Vagina (tissue), 2 donors: Measurements from ENCODE around the gene RNF144A. TPM values are rescaled to one million over a fixed set of nuclear protein-coding genes. Genes with fewer than 3 reads are reported as not detected.

Experiments
- DNase-seq, 2 donors: peaks; one replicate each; pipeline ENCODE4 v3.0.0-alpha.2; 2017; ENCODE audit errors: extremely low spot score in 2 of 2
- H3K27ac ChIP-seq: fragments of 200-600 bp; sonication (generic); one replicate; pipeline ENCODE4 v1.5.1; 2019
- H3K27me3 ChIP-seq: fragments of 200-600 bp; sonication (generic); one replicate; pipeline ENCODE4 v1.5.1; 2019
- H3K36me3 ChIP-seq, 2 donors: fragments of 200-600 bp; sonication (generic); one replicate each; pipeline ENCODE4 v1.5.1; 2017 to 2019
- H3K4me1 ChIP-seq: fragments of 200-600 bp; sonication (generic); one replicate; pipeline ENCODE4 v1.5.1; 2019
- H3K4me3 ChIP-seq, 2 donors: fragments of 200-600 bp; sonication (generic); 1 replicate in 1 of 2; 2 replicates in 1 of 2; pipeline ENCODE4 v1.5.1; 2016 to 2019
- H3K9me3 ChIP-seq: fragments of 200-600 bp; sonication (generic); one replicate; pipeline ENCODE4 v1.5.1; 2019
- CTCF ChIP-seq, 3 experiments: fragments of 450-650 bp in 2 of 3; fragments of 200-600 bp in 1 of 3; sonication (generic) in 1 of 3; IDR thresholded peaks; one replicate each; pipeline ENCODE4 v1.5.1; 2017 to 2019; ENCODE audit warnings: antibody characterized with exemption in 3 of 3, mild to moderate bottlenecking in 2 of 3, moderate library complexity in 2 of 3
- POLR2A ChIP-seq, 2 donors: fragments of 450-650 bp; IDR thresholded peaks; one replicate each; pipeline ENCODE4 v1.6.1; 2017; ENCODE audit warnings: antibody characterized with exemption in 2 of 2, mild to moderate bottlenecking in 2 of 2, moderate library complexity in 2 of 2
- POLR2AphosphoS5 ChIP-seq, 2 donors: sonication (generic); formaldehyde crosslinking; IDR thresholded peaks; one replicate each; pipeline ENCODE4 v1.9.0; 2017; ENCODE audit warnings: antibody characterized with exemption in 2 of 2, mild to moderate bottlenecking in 2 of 2, low read depth in 1 of 2; ENCODE audit not compliant: insufficient read depth in 1 of 2
- intact Hi-C: fragments of 100-400 bp; cut with DNase I; formaldehyde crosslinking; loops from one replicate; pipeline ENCODE4 v1.15.1; 2023
- total RNA-seq: library from RNA; depleted of rRNA; stranded (reverse); fragments of >200 nt; gene quantifications from one replicate; pipeline ENCODE4 v1.2.3, GENCODE V29; 2016

The RNF144A gene
- total RNA-seq, 1 donor from 2014 or later, result 17.2 TPM

GRCh38 chr2:7009207-7009911 is 92.1 kb downstream of the RNF144A start:
- intact Hi-C loops, result no loop called here
- no peaks in the 10 kb centered on the region for H3K9me3 ChIP-seq
- H3K4me1 ChIP-seq, result peaks cover 69% of the 10 kb centered on the region
- H3K27ac ChIP-seq, result peak overlapping the region; percentile 86
- TF ChIP-seq CTCF (IDR thresholded peaks at IDR 0.05), result no peak
- TF ChIP-seq POLR2AphosphoS5 (IDR thresholded peaks at IDR 0.05; ENCODE audit: insufficient read depth in 1 of 2, low read depth in 1 of 2), result no peak
- H3K4me3 ChIP-seq, result no peak overlapping the region
- no peak for DNase-seq
- no peaks in the 10 kb centered on the region for H3K36me3 ChIP-seq
- H3K27me3 ChIP-seq, result no peaks in the 10 kb centered on the region

DNA sequence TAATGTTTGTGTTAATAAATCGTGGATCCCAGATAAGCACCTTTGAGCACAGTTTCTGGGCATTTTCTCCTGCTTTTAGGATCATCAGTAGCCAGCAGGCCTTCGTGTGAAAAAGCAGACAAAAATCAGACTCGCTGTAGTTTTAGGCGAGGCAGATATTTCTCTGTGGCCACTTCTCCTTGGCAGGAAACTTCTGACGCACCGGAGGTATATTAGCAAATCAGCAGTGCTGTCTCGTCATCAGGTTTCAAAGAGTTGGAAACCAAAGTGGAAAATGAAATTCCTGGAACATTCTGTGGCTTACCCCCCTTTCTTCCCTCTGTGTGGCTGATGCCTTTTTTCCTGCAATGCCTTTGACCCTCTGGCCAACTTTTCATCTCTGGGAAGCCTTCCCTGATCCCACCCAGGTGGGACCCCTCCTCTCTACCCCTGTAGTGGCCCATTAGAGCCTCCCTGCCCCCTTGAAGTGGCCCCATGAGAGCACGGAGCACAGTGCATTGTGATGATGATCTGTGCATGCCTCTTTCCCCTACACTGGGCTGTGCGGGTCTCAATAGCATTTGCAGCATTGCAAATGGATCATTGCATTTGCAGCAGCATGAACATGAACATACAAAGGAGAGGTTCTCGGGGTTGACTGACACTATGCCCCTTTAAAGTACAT is 93.3 kb downstream of the RNF144A start:
- Histone ChIP-seq H3K9me3 (no peaks in the 10 kb centered on the region), H3K27ac (peak overlapping the region; percentile 86), H3K36me3 (no peaks in the 10 kb centered on the region), H3K4me1 (peaks cover 81% of the 10 kb centered on the region), H3K27me3 (no peaks in the 10 kb centered on the region), H3K4me3 (no peak overlapping the region)
- intact Hi-C loops, result no loop called here
- TF ChIP-seq POLR2AphosphoS5 (IDR thresholded peaks at IDR 0.05; ENCODE audit: insufficient read depth in 1 of 2, low read depth in 1 of 2) (peak; percentile 18 to 86), POLR2A (IDR thresholded peaks at IDR 0.05) (no peak), CTCF (IDR thresholded peaks at IDR 0.05) (no peak)
- no peak for DNase-seq

DNA sequence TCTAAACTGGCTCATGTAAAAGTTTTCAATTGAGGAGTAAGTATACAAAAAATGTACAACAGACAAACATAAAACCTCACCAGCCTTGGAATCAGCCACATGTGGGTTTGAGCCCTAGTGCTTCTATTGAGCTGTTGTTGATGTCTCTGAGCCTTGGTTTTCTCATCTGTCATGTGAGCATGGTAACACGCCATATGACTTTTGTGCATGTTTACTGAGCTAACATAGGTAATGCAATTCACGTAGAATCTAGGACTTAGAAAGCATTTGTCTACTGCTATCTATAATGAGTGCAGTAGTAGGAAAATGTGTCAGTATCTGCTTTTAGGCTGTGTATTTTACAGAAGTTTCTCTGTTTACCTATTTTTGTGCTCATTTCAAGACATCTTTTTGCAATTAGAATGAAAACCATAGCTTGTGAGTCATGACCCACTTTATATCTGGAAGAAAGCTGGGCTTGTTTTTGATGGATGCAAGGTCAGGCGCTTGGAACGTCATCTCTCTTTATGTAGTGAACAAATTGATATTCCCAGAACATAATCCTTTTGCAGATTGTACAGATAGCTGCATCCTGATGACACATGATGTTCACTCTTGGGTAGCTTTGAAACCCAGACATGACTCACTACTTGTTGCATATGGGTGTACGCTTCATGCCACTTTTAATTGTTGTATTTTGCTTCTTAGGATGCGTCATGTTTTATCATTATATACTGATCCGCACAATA is 94.3 kb downstream of the RNF144A start:
- H3K4me3 ChIP-seq, result no peak overlapping the region
- intact Hi-C loops, result no loop called here
- H3K9me3 ChIP-seq, result no peaks in the 10 kb centered on the region
- H3K27me3 ChIP-seq, result no peaks in the 10 kb centered on the region
- no peaks in the 10 kb centered on the region for H3K36me3 ChIP-seq
- no peak for DNase-seq
- H3K27ac ChIP-seq, result peak overlapping the region; percentile 86
- TF ChIP-seq POLR2A (IDR thresholded peaks at IDR 0.05) (no peak), CTCF (IDR thresholded peaks at IDR 0.05) (no peak), POLR2AphosphoS5 (IDR thresholded peaks at IDR 0.05; ENCODE audit: insufficient read depth in 1 of 2, low read depth in 1 of 2) (peak in 1 of 2 donors; percentile 35)
- peaks cover 91% of the 10 kb centered on the region for H3K4me1 ChIP-seq

DNA sequence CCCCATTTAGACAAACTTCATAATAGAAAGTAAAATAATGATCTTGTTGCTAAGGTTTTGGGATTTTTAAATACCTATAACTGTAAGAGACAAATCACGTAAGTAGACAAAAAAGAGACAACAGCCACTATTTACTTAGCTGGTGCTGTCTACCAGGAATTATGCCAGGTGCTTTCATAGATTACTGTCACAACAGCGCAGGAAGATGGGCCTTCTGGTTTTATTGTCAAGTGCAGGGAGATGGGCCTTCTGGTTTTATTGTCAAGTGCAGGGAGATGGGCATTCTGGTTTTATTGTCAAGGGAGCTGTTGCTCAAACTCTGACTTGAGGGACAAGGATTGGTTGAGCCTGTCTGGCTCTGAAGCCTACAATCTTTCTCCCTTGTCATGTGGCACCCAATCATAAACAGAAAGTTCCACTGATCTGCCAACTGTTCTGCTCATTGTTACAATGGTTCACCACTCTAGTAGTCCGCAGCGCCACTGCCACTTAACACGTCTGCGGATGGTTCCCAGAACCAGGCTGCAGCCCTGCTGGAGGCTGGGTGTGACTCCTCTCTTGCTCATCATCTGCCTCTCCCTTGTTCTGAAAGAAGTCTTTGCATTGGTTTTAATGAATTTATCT is 95.0 kb downstream of the RNF144A start:
- intact Hi-C loops, result no loop called here
- no peak for DNase-seq

More for the DNA sequence above, 95.0 kb downstream of the RNF144A start:
- H3K9me3 ChIP-seq, result no peaks in the 10 kb centered on the region
- H3K36me3 ChIP-seq, result no peaks in the 10 kb centered on the region
- H3K4me3 ChIP-seq, result no peak overlapping the region
- TF ChIP-seq POLR2A (IDR thresholded peaks at IDR 0.05) (no peak), POLR2AphosphoS5 (IDR thresholded peaks at IDR 0.05; ENCODE audit: insufficient read depth in 1 of 2, low read depth in 1 of 2) (no peak), CTCF (IDR thresholded peaks at IDR 0.05) (no peak)
- H3K27ac ChIP-seq, result peak overlapping the region; percentile 86
- H3K27me3 ChIP-seq, result no peaks in the 10 kb centered on the region
- peaks cover 97% of the 10 kb centered on the region for H3K4me1 ChIP-seq
